Mesothelial cell of epicardium (in vitro differentiated cells): Measurements from ENCODE around the gene CCDC40. TPM values are rescaled to one million over a fixed set of nuclear protein-coding genes. Genes with fewer than 3 reads are reported as not detected.

Source experiments
- DNase-seq, 2 experiments: peaks; one replicate each; pipeline ENCODE4 v3.0.0; 2021; ENCODE audit warnings: low spot score in 2 of 2; ENCODE audit not compliant: unreplicated experiment in 2 of 2
- H3K27ac Mint-ChIP-seq: 2 replicates; pipeline ENCODE4 v1.8.0; 2021; ENCODE audit warnings: mixed read lengths
- H3K27me3 Mint-ChIP-seq: 2 replicates; pipeline ENCODE4 v1.8.0; 2021; ENCODE audit warnings: low read depth, mixed read lengths
- H3K36me3 Mint-ChIP-seq: 2 replicates; pipeline ENCODE4 v1.8.0; 2021; ENCODE audit warnings: mixed read lengths
- H3K4me1 Mint-ChIP-seq: 2 replicates; pipeline ENCODE4 v1.8.0; 2021; ENCODE audit warnings: mixed read lengths
- H3K4me3 Mint-ChIP-seq: 2 replicates; pipeline ENCODE4 v1.8.0; 2021; ENCODE audit warnings: mild to moderate bottlenecking, moderate library complexity, mixed read lengths
- H3K9me3 Mint-ChIP-seq: 2 replicates; pipeline ENCODE4 v1.8.0; 2021; ENCODE audit warnings: mixed read lengths
- CTCF ChIP-seq: fragments of 200-600 bp; sonication (generic); IDR thresholded peaks from one replicate; pipeline ENCODE4 v1.5.0; 2021; ENCODE audit warnings: antibody characterized with exemption; ENCODE audit not compliant: unreplicated experiment
- total RNA-seq: library from RNA; stranded (reverse); gene quantifications from 3 replicates; pipeline ENCODE4 v1.2.1, GENCODE V29; 2021

CCDC40 gene
- total RNA-seq, 1 donor from 2014 or later: 23.5 TPM

- Mint-ChIP-seq H3K4me1 (no peaks in the 10 kb centered on the region), H3K27ac (no peak overlapping the region), H3K4me3 (no peak overlapping the region), H3K27me3 (no peaks in the 10 kb centered on the region), H3K36me3 (peaks cover 2% of the 10 kb centered on the region), H3K9me3 (no peaks in the 10 kb centered on the region)
- TF ChIP-seq CTCF: no peak
- DNase-seq: no peak
Measured at GRCh38 chr17:80091376-80091775, 54.9 kb downstream of the CCDC40 start.

GRCh38 chr17:80092959-80093358, 56.5 kb downstream of the CCDC40 start:
- no peaks in the 10 kb centered on the region for H3K27me3 Mint-ChIP-seq
- H3K27ac Mint-ChIP-seq: no peak overlapping the region
- TF ChIP-seq CTCF: no peak
- H3K4me3 Mint-ChIP-seq: no peak overlapping the region
- DNase-seq: no peak
- no peaks in the 10 kb centered on the region for H3K4me1 Mint-ChIP-seq
- H3K36me3 Mint-ChIP-seq: peaks cover 2% of the 10 kb centered on the region
- no peaks in the 10 kb centered on the region for H3K9me3 Mint-ChIP-seq

GRCh38 chr17:80095038-80095843, 58.8 kb downstream of the CCDC40 start:
- Mint-ChIP-seq H3K9me3 (no peaks in the 10 kb centered on the region), H3K4me3 (no peak overlapping the region), H3K36me3 (peaks cover 2% of the 10 kb centered on the region), H3K4me1 (no peaks in the 10 kb centered on the region), H3K27me3 (no peaks in the 10 kb centered on the region), H3K27ac (no peak overlapping the region)
- TF ChIP-seq CTCF: no peak
- no peak for DNase-seq

- no peaks in the 10 kb centered on the region for H3K36me3 Mint-ChIP-seq
- peaks cover 3% of the 10 kb centered on the region for H3K4me1 Mint-ChIP-seq
- no peak for TF ChIP-seq CTCF
Measured at GRCh38 chr17:80095844-80096475, 59.5 kb downstream of the CCDC40 start.

GRCh38 chr17:80096561-80097021, 60.1 kb downstream of the CCDC40 start:
- no peak overlapping the region for H3K27ac Mint-ChIP-seq
- DNase-seq: no peak
- no peaks in the 10 kb centered on the region for H3K9me3 Mint-ChIP-seq
- H3K4me3 Mint-ChIP-seq: no peak overlapping the region
- TF ChIP-seq CTCF: no peak
- no peaks in the 10 kb centered on the region for H3K36me3 Mint-ChIP-seq
- H3K4me1 Mint-ChIP-seq: peaks cover 3% of the 10 kb centered on the region
- no peaks in the 10 kb centered on the region for H3K27me3 Mint-ChIP-seq

More at GRCh38 chr17:80095844-80096475, 59.5 kb downstream of the CCDC40 start:
- Mint-ChIP-seq H3K9me3 (no peaks in the 10 kb centered on the region), H3K27ac (no peak overlapping the region), H3K4me3 (no peak overlapping the region), H3K27me3 (no peaks in the 10 kb centered on the region)
- DNase-seq: no peak
